KG1 (cell line): ENCODE measurements around the gene TXNRD1.

Source experiments
- DNase-seq: peaks from one replicate; lab custom pipeline; 2025; lab: John Stamatoyannopoulos, UW

The TXNRD1 gene

GRCh38 chr12:104350211-104351056, 134.9 kb downstream of the TXNRD1 start:
- no peak for DNase-seq

- DNase-seq, result no peak
These were observed 135.7 kb downstream of the TXNRD1 start for GRCh38 chr12:104351057-104351983.

GRCh38 chr12:104352106-104352713, 136.6 kb downstream of the TXNRD1 start:
- DNase-seq, result no peak

GRCh38 chr12:104353012-104353981, 137.7 kb downstream of the TXNRD1 start:
- no peak for DNase-seq

GRCh38 chr12:104354167-104354867, 138.7 kb downstream of the TXNRD1 start:
- no peak for DNase-seq

- DNase-seq, result no peak
These were observed 139.4 kb downstream of the TXNRD1 start for GRCh38 chr12:104354868-104355570.

GRCh38 chr12:104355630-104356029, 140.1 kb downstream of the TXNRD1 start:
- no peak for DNase-seq

GRCh38 chr12:104356231-104357115, 140.9 kb downstream of the TXNRD1 start:
- DNase-seq, result no peak

- no peak for DNase-seq
These were observed 141.9 kb downstream of the TXNRD1 start for GRCh38 chr12:104357421-104357952.

GRCh38 chr12:104358353-104359003, 142.9 kb downstream of the TXNRD1 start:
- DNase-seq, result peak; percentile 35

- no peak for DNase-seq
These were observed 143.6 kb downstream of the TXNRD1 start for GRCh38 chr12:104359216-104359615.

- no peak for DNase-seq
These were observed 144.6 kb downstream of the TXNRD1 start for GRCh38 chr12:104360157-104360556.

GRCh38 chr12:104360983-104361707, 145.6 kb downstream of the TXNRD1 start:
- no peak for DNase-seq

- DNase-seq, result no peak
These were observed 150.4 kb downstream of the TXNRD1 start for GRCh38 chr12:104365921-104366410.

- no peak for DNase-seq
These were observed 154.1 kb downstream of the TXNRD1 start for GRCh38 chr12:104369708-104370107.

GRCh38 chr12:104371043-104371870, 155.7 kb downstream of the TXNRD1 start:
- no peak for DNase-seq
